Breast epithelium (tissue), 4 donors: ENCODE results near the gene SOX8. TPM values are rescaled to one million over a fixed set of nuclear protein-coding genes. Genes with fewer than 3 reads are reported as not detected.

Experiments used
- DNase-seq, 2 donors: peaks; one replicate each; pipeline ENCODE4 v3.0.0-alpha.2; 2019; ENCODE audit warnings: low spot score in 2 of 2
- H3K27ac ChIP-seq, 2 donors: fragments of 200-600 bp; sonication (generic) in 1 of 2; one replicate each; pipeline ENCODE4 v1.5.1; 2016 to 2019; ENCODE audit warnings: mild to moderate bottlenecking in 1 of 2
- H3K27me3 ChIP-seq, 2 donors: fragments of 200-600 bp; sonication (generic) in 1 of 2; one replicate each; pipeline versions ENCODE4 v1.5.1 to v1.6.0; 2017 to 2019; ENCODE audit warnings: control low read depth in 1 of 2, mild to moderate bottlenecking in 1 of 2
- H3K36me3 ChIP-seq: fragments of 200-600 bp; one replicate; pipeline ENCODE4 v1.5.1; 2019
- H3K4me1 ChIP-seq, 2 donors: fragments of 200-600 bp; sonication (generic); one replicate each; pipeline ENCODE4 v1.5.1; 2016 to 2019; ENCODE audit warnings: control low read depth in 1 of 2
- H3K4me3 ChIP-seq, 3 donors: fragments of 200-600 bp; sonication (generic); 1 replicate in 2 of 3; 2 replicates in 1 of 3; pipeline ENCODE4 v1.5.1; 2016 to 2019; ENCODE audit warnings: mild to moderate bottlenecking in 3 of 3, moderate library complexity in 2 of 3
- H3K9me3 ChIP-seq, 2 donors: fragments of 200-600 bp; sonication (generic) in 1 of 2; one replicate each; pipeline ENCODE4 v1.5.1; 2016 to 2019; ENCODE audit warnings: control low read depth in 1 of 2
- CTCF ChIP-seq, 3 donors: fragments of 450-650 bp; IDR thresholded peaks; one replicate each; pipeline ENCODE4 v1.5.1; 2016 to 2017; ENCODE audit warnings: antibody characterized with exemption in 3 of 3, mild to moderate bottlenecking in 3 of 3, moderate library complexity in 3 of 3
- POLR2A ChIP-seq: fragments of 450-650 bp; IDR thresholded peaks from one replicate; pipeline ENCODE4 v1.6.1; 2016; ENCODE audit warnings: antibody characterized with exemption, mild to moderate bottlenecking, moderate library complexity
- POLR2AphosphoS5 ChIP-seq, 3 donors: sonication (generic); formaldehyde crosslinking; IDR thresholded peaks; one replicate each; pipeline ENCODE4 v1.6.1; 2017; ENCODE audit warnings: antibody characterized with exemption in 3 of 3
- intact Hi-C: fragments of 100-400 bp; cut with DNase I; formaldehyde crosslinking; loops from one replicate; pipeline ENCODE4 v1.15.1; 2023; ENCODE audit warnings: low total_unique reads
- total RNA-seq, 3 donors: library from RNA; depleted of rRNA; stranded (reverse); fragments of >200 nt; gene quantifications; one replicate each; pipeline ENCODE4 v1.1.0, GENCODE V29; 2016

SOX8 gene
- total RNA-seq, 3 donors from 2014 or later = 0.32 to 6.6 (median 1.3) TPM

- Histone ChIP-seq H3K4me3 (no peak overlapping the region), H3K36me3 (no peaks in the 10 kb centered on the region), H3K4me1 (peaks cover 11 to 15% of the 10 kb centered on the region in 2 donors), H3K9me3 (no peaks in the 10 kb centered on the region), H3K27ac (peak overlapping the region; percentile 76 to 87), H3K27me3 (peaks cover 0 to 17% of the 10 kb centered on the region in 2 donors)
- TF ChIP-seq POLR2AphosphoS5 (IDR thresholded peaks at IDR 0.05) (no peak), CTCF (IDR thresholded peaks at IDR 0.05) (no peak), POLR2A (no peak)
- DNase-seq = no peak
- intact Hi-C loops = no loop called here
Observed at GRCh38 chr16:977896-978295, 3.7 kb upstream of the SOX8 start.

- no peak for TF ChIP-seq POLR2AphosphoS5 (IDR thresholded peaks at IDR 0.05)
- TF ChIP-seq POLR2A = no peak
- TF ChIP-seq CTCF (IDR thresholded peaks at IDR 0.05) = no peak
- peak overlapping the region in 1 of 2 donors; percentile 76 for H3K27ac ChIP-seq
- peaks cover 11 to 15% of the 10 kb centered on the region in 2 donors for H3K4me1 ChIP-seq
- no peak for DNase-seq
- intact Hi-C loops = no loop called here
- no peaks in the 10 kb centered on the region for H3K36me3 ChIP-seq
- no peak overlapping the region for H3K4me3 ChIP-seq
- no peaks in the 10 kb centered on the region for H3K9me3 ChIP-seq
- H3K27me3 ChIP-seq = peaks cover 0 to 17% of the 10 kb centered on the region in 2 donors
Observed at GRCh38 chr16:978403-978802, 3.2 kb upstream of the SOX8 start.

- H3K4me3 ChIP-seq = no peak overlapping the region
- H3K36me3 ChIP-seq = no peaks in the 10 kb centered on the region
- TF ChIP-seq POLR2AphosphoS5 (IDR thresholded peaks at IDR 0.05) = no peak
- no peak for TF ChIP-seq CTCF (IDR thresholded peaks at IDR 0.05)
- TF ChIP-seq POLR2A = no peak
- intact Hi-C loops = no loop called here
- no peak for DNase-seq
- peaks cover 0 to 17% of the 10 kb centered on the region in 2 donors for H3K27me3 ChIP-seq
- H3K27ac ChIP-seq = no peak overlapping the region
- H3K9me3 ChIP-seq = no peaks in the 10 kb centered on the region
- H3K4me1 ChIP-seq = peaks cover 11 to 15% of the 10 kb centered on the region in 2 donors
Observed at GRCh38 chr16:979147-979546, 2.4 kb upstream of the SOX8 start.

- no peak for DNase-seq
- peak overlapping the region; percentile 41 to 75 (median 59) for H3K4me3 ChIP-seq
- peaks cover 0 to 17% of the 10 kb centered on the region in 2 donors for H3K27me3 ChIP-seq
- no peaks in the 10 kb centered on the region for H3K36me3 ChIP-seq
- H3K4me1 ChIP-seq = peaks cover 11 to 15% of the 10 kb centered on the region in 2 donors
- no peak for TF ChIP-seq CTCF (IDR thresholded peaks at IDR 0.05)
- TF ChIP-seq POLR2A = no peak
- no peaks in the 10 kb centered on the region for H3K9me3 ChIP-seq
- no peak overlapping the region for H3K27ac ChIP-seq
- intact Hi-C loops = no loop called here
Observed at GRCh38 chr16:979859-980594, 1.5 kb upstream of the SOX8 start.

- peak overlapping the region; percentile 41 to 75 (median 59) for H3K4me3 ChIP-seq
- peaks cover 11 to 15% of the 10 kb centered on the region in 2 donors for H3K4me1 ChIP-seq
- no peaks in the 10 kb centered on the region for H3K9me3 ChIP-seq
- TF ChIP-seq CTCF (IDR thresholded peaks at IDR 0.05) = no peak
- no peak for TF ChIP-seq POLR2AphosphoS5 (IDR thresholded peaks at IDR 0.05)
- intact Hi-C loops = no loop called here
- peaks cover 0 to 17% of the 10 kb centered on the region in 2 donors for H3K27me3 ChIP-seq
- no peaks in the 10 kb centered on the region for H3K36me3 ChIP-seq
- H3K27ac ChIP-seq = no peak overlapping the region
- no peak for DNase-seq
Observed at GRCh38 chr16:980595-980854, 1.0 kb upstream of the SOX8 start.
